NOMO-1 treated with DMSO at 0.1 percent for 48 hours (cell line): Measurements from ENCODE around the gene DBF4.
A peak's percentile ranks its signal among the peaks of the same experiment; 100 is the strongest.
"Not testable (repeated sequence)": the region's sequence is repeated elsewhere in the genome, so short reads cannot be mapped to it uniquely, and the experiment has no call there.

Experiments
- DNase-seq: peaks from one replicate; lab custom pipeline; 2025; ENCODE audit not compliant: unreplicated experiment; lab: John Stamatoyannopoulos, UW

The DBF4 gene

DNA sequence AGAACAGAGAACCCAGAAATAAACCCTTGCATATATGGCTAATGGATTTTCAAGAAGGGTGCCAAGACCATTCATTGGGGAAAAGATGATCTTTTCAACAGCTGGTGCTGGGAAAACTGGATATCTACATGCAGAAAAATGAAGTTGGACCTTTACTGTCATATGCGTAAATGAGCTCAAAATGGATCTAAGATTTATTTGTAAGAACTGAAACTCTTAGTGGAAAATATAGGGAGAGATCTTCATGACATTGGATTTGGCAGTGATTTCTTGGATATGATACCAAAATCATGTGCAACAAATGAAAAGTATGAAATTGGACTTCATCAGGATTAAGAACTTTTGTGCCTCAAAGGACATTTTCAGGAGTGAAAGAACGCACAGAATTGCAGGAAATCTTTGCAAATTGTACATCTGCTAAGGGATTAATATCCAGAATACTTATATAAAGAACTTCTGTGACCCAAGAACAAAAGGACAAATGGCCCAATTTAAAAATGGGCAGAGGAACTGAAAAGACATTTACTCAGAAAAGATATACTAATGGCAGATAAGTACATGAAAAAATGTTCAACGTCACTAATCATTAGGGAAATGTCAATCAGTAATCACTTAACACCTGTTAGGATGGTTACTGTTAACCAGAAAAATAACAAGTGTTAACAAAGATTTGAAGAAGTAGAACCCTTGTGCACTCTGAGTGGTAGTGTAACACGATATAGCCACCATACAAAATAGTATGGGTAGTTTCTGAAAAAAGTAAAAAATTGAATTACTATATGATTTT is 6.1 kb downstream of the DBF4 start:
- no peak for DNase-seq

DNA sequence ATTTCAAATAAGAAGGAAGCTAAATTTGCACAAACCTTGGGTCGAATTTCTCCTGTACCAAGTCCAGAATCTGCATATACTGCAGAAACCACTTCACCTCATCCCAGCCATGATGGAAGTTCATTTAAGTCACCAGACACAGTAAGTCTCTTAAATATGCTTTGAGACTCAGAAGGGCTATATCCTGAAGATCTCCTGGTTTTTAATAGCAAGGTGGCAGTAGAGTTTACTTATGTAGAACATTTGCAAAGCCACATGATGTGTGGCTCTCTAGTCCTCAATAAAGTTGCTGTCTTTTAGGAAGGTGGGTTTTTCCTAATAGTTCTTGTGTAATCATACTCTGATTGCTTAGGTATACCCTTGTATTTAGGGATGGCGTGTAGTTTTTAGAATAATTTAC is 8.7 kb downstream of the DBF4 start:
- no peak for DNase-seq

DNA sequence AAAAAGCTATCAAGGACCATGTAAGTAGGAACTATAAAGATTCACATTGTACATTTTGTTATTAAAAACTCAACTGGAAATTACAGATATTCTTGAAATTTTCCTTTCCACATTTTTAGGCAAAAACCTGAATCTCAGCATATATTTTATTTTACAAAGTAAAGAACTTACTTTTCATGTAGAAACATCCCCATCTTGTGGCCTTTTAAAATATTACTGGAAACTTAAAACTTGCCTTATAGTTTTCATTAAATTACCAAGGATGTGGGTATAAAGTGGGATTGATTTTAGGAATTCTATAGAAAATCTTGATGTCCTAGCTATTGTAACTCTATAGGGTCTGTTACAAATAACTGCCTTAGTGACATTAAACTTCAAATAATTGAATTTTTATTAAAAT is 10.6 kb downstream of the DBF4 start:
- DNase-seq = peak; percentile 72

DNA sequence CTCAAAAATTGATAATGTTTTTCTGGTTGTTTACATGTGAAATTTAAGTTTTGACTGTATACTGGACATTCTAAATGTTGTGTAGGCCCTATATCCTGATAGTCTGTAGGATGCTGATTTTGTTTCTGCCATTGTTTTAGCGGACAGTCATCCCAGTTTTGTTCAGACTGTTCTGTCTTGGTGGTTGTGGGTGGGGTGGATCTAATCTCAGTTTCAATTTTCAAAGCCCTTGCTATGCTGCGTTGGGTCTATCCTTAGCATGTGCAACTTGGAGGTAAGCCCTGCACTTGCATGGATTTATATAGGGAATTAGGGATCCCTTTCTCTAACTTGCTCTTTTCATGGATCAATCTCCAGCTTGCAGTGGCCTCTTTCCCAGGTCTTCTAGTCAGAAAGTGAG is 19.1 kb downstream of the DBF4 start:
- DNase-seq = no peak

DNA sequence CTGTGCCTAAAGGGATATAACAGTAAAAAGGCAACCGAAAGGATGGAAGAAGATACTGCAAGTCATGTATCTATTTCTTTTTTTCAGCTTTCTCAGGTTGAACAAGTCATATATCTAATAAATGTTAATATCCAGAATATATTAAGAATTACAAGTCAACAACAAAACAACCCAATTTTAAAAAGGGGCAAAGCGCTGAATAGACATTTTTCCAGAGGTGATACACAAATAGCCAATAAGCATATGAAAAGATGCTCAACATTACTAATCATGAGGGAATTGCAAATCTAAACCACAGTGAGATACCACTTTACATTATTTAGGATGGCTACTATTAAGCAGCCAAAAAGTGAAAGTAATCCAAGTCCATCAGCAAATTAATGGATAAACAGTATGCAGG is 23.0 kb downstream of the DBF4 start:
- DNase-seq = no peak

DNA sequence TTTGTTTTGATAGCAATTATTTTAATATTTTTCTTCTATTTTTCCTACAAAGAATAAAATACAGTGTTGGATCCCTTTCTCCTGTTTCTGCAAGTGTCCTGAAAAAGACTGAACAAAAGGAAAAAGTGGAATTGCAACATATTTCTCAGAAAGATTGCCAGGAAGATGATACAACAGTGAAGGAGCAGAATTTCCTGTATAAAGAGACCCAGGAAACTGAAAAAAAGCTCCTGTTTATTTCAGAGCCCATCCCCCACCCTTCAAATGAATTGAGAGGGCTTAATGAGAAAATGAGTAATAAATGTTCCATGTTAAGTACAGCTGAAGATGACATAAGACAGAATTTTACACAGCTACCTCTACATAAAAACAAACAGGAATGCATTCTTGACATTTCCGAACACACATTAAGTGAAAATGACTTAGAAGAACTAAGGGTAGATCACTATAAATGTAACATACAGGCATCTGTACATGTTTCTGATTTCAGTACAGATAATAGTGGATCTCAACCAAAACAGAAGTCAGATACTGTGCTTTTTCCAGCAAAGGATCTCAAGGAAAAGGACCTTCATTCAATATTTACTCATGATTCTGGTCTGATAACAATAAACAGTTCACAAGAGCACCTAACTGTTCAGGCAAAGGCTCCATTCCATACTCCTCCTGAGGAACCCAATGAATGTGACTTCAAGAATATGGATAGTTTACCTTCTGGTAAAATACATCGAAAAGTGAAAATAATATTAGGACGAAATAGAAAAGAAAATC is 31.0 kb downstream of the DBF4 start:
- not testable (repeated sequence) for DNase-seq

DNA sequence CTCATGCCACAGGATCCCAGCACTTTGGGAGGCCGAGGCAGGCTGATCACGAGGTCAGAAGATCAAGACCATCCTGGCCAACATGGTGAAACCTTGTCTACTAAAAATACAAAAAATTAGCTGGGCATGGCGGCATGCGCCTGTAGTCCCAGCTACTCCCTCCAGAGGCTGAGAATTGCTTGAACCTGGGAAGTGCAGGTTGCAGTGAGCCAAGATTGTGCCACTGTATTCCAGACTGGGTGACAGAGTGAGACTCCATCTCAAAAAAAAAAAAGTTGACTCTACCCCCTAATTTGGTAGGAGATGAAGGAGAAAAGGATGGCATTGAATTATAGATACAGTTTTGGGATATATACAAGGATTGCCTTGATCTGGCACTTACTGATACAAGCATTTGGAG is 32.5 kb downstream of the DBF4 start:
- DNase-seq = not testable (repeated sequence)

DNA sequence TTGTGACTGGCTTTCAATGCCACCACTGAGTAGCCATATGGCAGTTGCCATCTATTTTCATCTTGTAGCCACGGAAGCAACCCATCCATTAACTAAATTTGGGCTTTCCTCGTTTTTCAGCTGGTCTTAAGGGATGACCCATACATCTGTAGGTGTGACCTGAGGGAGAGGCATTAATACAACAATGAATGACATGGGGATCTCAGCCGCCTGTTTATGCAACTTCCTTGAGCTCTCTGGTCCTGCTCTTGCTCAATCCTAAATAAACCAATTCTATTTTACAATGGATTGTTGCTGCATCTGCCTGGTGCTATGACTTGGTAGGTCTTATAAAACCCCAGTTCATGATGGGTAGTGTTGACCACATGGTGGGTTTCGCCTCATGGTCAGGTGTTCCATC is 35.8 kb downstream of the DBF4 start:
- peak; percentile 69 for DNase-seq

DNA sequence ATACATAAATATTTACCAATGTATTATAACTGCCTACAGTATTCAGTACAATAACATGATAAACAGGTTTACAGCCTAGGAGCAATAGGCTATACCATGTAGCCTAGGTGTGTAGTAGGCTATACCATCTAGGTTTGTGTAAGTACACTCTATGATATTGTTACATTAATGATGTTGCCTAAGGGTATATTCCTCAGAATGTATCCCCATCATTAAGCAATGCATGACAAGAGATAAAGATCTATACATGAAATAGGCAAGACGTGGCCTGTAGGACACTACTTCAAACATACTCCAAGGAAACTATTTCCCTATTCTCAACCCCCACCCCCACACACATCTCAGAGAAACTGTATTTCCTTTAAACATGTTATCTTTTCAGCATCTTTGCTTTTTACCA is 42.4 kb downstream of the DBF4 start:
- no peak for DNase-seq

DNA sequence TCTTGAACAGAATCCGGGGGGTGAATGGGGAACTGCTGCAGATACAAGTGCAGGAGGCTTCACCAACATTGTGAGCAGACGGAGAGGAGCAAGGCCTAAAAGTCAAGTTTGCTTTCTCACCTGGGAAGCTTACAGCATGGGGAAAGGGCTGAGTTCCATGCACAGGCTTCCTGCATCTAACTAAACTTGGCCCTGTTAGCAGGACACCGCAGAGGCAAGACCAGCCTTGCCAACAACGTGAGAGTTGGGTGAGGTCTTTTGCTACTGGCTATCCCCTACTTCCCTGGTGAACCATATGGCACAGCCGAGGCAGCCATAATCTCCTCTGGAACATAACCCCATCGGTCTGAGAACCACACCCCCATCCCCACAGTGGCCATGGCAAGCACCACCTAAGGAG is 43.6 kb downstream of the DBF4 start:
- no peak for DNase-seq

DNA sequence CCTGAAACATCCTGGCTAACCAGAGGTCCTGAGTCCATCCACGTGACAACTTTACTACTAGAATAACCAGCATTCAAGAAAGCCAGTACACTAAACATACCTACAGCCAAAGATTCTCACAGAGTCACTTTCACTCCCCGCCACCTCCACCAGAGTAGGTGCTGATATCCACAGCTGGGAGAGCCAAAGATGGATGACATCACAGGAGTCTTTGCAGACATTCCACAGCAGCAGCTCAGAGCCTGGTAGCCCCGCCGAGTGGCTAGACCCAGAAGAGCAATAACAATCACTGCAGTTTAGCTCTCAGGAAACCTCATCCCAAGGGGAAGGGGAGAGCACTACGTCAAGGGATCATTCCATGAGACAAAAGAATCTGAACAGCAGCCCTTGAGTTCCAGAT is 44.3 kb downstream of the DBF4 start:
- no peak for DNase-seq

DNA sequence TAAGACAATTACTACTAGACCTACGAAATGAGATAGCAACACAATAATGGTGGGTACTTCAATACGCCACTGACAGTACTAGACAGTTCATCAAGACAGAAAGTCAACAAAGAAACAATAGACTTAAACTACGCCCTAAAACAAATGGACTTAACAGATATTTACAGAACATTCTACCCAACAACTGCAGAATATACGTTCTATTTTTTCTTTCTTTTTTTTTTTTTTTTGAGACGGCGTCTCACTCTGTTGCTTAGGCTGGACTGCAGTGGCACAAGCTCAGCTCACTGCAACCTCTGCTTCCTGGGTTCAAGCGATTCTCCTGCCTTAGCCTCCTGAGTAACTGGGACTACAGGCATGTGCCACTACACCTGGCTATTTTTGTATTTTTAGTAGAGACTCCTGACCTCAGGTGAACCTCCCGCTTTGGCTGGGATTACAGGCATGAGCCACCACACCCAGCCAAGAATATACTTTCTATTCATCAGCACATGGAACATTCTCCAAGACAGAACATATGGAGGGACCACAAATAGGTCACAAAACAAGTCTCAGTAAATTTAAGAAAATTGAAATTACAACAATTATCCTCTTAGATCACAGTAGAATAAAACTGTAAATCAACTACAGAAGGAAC is 46.6 kb downstream of the DBF4 start:
- not testable (repeated sequence) for DNase-seq

DNA sequence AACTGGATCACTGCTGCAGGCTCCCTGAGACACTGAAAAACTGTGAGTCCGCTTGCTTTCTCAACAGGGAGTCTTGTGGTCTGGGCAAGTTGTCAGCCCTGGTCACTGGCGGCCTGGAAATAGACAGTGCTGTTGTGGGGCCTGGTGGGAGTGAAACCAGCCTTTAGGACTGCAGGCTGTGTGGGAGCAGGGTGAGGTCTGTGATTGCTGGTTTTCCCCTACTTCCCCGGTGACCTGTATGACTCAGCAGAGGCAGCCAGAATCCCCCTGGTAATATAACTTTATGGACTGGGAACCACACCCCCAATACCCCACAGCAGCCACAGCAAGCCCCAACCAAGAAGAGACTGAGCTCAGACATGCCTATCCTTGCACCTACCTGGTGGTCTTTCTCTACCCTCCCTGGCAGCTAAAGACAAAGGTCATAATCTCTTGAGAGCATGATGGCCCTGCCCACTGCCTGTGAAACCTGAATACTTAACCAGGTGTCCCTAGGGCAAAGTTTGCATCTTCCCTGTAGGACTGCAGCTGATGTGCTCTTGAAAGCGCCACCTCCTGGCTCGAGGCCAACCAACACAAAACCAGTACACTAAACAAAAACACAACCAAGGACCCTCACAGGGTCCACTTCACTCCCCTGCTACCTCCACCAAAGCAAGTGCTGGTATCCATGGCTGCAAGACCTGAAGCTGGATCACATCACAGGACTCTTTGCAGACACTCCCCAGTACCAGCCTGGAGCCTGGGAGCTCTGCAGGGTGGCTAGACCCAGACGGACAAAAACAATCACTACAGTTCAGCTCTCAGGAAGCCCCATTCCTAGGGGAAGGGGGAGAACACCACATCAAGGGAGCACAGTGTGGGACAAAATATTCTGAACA is 50.5 kb downstream of the DBF4 start:
- no peak for DNase-seq

DNA sequence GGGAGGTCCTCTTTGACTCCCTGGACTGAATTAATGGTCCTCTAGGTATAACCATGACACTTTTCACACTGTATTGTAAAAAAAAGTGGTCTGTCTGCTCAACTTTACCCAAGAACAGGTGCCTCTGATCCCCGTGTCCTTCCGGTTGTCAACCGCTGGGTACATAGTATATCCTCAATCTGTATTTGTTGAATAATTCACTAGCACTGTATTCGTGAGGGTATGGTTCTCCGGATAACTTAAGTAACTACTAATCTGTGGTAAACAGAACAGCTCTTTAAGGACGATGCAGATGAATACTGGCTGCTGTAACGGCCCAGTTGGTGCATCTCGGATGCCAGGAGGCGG is 57.3 kb downstream of the DBF4 start:
- no peak for DNase-seq

DNA sequence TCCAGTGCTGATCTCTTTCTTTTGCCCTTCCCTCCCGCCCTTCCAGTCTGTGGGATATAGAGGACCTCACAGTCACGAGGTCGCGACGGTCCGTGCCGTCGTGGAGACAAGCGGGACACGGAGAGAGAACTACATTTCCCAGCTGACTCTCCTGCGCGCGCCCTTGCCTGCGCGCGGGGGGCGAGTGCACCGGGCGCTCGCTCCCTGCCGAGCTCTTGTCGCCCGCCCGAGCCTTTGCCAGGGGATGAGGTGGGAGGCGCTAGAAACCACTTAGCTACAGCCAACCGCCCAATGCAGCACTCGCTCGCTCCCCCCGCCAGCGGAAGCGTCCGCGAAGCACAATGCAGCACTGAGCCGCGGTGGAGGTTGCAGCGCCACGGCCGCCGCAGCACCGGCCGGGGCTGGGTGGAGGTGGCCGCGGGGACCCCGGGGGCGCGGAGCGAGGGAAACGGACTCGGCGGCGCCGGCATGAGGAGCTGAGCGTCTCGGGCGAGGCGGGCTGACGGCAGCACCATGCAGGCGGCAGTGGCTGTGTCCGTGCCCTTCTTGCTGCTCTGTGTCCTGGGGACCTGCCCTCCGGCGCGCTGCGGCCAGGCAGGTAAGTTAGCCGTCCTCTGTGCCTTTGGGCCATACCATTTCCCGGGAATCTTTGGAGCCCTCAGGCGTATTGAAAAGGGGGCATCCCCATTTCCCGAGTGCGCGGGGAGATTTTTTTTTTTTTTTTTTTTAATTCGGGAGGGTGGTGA is 57.8 kb downstream of the DBF4 start, which contains the start of gene ADAM22:
Gene ADAM22, plus strand, starts transcription at position 299 of the 746 bp plus-strand sequence. Its CDS starts 215 bp downstream, at position 514.
- peak; percentile 98 for DNase-seq

DNA sequence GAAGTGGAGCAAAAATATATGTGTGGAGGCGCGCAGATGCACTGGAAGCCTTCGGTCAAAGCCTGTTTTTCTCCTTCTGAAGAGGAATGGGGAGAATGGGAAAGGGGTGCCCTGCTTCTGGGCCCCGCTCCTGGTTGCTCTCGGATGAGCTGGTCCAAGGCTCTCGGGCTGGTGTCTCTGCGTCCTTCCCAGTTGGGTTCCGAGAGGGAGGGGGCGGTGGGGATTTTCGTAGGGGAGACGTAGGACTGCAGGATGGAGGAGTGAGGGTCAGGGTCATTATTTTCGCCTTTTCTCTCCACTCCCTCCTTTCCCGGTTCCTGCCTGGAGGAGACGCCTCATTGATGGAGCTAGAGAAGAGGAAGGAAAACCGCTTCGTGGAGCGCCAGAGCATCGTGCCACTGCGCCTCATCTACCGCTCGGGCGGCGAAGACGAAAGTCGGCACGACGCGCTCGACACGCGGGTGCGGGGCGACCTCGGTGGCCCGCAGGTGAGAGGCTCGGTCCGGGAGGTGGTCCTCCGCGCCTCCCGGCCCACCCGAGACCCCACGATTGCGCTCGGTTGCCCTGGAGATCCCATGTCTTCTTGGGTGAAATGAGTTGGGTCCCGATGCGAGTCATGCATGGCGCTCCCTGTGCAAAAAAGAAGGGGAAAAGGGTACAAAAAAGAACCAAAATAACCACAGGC is 58.5 kb downstream of the DBF4 start:
- DNase-seq = no peak

DNA sequence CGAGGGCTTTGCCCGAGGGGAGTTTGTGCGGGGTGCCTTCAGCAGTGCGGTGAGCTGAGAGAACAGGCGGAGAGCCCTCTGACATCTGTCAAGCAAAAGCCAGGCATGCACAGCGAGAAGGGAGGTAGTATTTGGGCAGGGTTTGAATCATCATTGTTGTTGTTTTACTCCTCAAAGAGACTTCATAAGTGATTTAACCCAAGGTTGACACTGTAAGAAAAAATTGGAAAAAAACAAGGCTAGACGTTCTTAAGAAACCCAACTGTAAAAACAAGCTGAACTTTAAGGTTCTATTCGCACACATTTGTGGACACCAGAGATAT is 59.1 kb downstream of the DBF4 start:
- no peak for DNase-seq

DNA sequence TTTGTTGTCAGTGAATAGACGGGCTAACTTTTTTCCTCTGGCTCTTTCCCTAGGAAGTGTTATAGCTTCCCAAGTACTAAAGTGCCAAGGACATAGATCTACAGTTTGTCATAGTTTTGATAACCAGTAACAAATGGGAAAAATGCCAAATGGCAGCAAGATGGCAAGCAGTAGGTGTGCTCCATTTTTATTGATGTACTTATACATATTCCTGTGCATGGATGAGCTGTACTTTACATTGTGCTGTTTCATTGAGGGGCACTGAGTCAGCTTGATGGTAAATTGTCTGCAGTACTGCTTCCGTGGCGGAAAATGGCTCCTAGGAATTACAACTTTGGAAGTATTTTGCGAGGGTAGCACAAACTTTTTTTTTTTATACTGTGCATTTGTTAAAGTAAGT is 64.8 kb downstream of the DBF4 start:
- DNase-seq = no peak

DNA sequence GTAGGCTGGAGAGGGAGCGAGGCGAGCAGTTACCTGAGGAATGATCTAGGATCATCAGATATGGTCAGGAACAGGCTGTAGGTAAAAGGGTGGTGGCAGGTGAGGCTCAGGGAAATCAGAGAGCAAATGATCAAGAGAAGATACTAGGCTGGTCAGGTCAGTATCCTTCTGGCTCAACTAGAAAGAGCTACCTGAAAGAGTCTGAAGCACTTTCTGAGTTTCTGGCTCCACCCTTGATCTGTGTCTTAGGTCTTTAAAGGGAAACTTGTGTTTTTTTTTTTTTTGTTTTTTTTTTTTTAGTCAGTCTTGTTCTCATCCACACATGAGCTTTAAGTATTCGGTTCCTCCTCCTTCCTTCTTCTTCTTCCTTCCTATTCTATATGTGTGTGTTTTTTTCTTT is 68.3 kb downstream of the DBF4 start:
- no peak for DNase-seq

DNA sequence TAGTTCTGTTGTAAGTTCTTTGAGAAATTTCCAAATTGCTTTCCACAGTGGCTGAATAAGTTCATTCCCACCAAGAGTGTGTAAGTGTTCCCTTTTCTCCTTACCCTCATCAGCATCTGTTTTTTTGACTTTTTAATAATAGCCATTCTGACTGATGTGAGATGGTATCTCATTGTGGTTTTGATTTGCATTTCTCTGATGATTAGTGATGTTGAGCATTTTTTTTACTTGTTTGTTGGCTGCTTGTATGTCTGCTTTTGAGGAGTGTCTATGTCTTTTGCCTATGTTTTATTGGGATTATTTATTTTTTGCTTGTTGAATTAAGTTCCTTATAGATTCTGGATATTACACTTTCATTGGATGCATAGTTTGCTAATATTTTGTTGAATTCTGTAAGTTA is 69.6 kb downstream of the DBF4 start:
- not testable (repeated sequence) for DNase-seq
